ENCODE data around the gene EIF4E3.

EIF4E3 gene

DNA sequence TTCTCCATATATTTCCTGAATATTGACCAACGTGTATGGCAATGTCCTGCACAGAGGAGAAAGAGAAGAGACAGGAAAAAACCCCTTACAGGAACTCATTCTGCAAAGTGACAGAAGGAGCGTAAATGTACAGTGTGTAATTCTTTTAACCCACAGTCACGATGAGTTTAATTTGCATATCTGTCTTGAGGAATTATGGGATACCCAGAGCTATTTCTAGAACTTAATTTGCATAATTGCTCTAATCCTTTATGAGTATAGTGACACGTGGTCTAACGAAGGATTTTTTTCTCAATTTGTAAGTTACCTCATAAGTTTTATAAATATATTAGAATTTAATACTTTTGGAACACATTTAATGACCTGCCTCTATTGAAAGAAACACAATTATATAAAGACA lies 38.2 kb upstream of the EIF4E3 start (continued):
- TF ChIP-seq, protein P1, sequence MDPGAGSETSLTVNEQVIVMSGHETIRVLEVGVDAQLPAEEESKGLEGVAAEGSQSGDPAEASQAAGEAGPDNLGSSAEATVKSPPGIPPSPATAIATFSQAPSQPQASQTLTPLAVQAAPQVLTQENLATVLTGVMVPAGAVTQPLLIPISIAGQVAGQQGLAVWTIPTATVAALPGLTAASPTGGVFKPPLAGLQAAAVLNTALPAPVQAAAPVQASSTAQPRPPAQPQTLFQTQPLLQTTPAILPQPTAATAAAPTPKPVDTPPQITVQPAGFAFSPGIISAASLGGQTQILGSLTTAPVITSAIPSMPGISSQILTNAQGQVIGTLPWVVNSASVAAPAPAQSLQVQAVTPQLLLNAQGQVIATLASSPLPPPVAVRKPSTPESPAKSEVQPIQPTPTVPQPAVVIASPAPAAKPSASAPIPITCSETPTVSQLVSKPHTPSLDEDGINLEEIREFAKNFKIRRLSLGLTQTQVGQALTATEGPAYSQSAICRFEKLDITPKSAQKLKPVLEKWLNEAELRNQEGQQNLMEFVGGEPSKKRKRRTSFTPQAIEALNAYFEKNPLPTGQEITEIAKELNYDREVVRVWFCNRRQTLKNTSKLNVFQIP (CRISPR knock-in tag; IDR thresholded peaks at IDR 0.05; ENCODE audit: borderline replicate concordance, low read depth), result no peak
- TF ChIP-seq ESRRG (CRISPR knock-in tag; IDR thresholded peaks at IDR 0.05), result no peak
- no peak for TF ChIP-seq ZNF565 (CRISPR knock-in tag; conservative IDR thresholded peaks at IDR 0.05; ENCODE audit: low read depth)
- no peak for TF ChIP-seq ZFP30 (CRISPR knock-in tag; IDR thresholded peaks at IDR 0.05)

DNA sequence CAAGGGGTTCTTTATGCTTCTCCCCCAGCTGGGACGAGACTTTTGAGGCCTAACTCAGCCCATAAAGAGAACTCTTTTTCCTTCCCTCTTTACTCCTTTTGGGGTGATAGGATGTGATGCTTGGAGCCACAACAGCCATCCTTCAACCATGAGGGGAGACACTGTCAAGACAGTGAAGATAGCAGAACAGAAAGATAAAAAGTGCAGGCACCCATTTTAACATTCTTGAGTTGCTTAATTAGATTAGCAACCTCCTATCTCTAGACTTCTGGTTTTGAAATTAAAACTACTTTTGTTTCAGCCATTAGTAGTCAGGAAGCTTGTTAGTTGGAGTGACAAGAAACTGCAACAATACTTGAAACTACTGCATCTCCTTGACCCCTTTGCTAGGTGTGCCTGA lies 34.9 kb upstream of the EIF4E3 start:
- no peak for ATAC-seq
- TF ChIP-seq TCF4 (CRISPR knock-in tag; IDR thresholded peaks at IDR 0.05; ENCODE audit: borderline replicate concordance) (peak; percentile 65), ISL1 (CRISPR knock-in tag; IDR thresholded peaks at IDR 0.05) (peak; percentile 90), RARB (CRISPR knock-in tag; IDR thresholded peaks at IDR 0.05) (no peak), TOX (CRISPR knock-in tag; IDR thresholded peaks at IDR 0.05; ENCODE audit: borderline replicate concordance) (no peak), OSR1 (CRISPR knock-in tag; IDR thresholded peaks at IDR 0.05) (no peak), ZFP30 (CRISPR knock-in tag; IDR thresholded peaks at IDR 0.05) (no peak)
- TF ChIP-seq, protein P2, sequence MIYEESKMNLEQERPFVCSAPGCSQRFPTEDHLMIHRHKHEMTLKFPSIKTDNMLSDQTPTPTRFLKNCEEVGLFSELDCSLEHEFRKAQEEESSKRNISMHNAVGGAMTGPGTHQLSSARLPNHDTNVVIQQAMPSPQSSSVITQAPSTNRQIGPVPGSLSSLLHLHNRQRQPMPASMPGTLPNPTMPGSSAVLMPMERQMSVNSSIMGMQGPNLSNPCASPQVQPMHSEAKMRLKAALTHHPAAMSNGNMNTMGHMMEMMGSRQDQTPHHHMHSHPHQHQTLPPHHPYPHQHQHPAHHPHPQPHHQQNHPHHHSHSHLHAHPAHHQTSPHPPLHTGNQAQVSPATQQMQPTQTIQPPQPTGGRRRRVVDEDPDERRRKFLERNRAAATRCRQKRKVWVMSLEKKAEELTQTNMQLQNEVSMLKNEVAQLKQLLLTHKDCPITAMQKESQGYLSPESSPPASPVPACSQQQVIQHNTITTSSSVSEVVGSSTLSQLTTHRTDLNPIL (CRISPR knock-in tag; IDR thresholded peaks at IDR 0.05; ENCODE audit: low read depth), result 0 out of 2 replicates have a peak, but pooled peaks have one; percentile 51
- TF ChIP-seq, protein P3, sequence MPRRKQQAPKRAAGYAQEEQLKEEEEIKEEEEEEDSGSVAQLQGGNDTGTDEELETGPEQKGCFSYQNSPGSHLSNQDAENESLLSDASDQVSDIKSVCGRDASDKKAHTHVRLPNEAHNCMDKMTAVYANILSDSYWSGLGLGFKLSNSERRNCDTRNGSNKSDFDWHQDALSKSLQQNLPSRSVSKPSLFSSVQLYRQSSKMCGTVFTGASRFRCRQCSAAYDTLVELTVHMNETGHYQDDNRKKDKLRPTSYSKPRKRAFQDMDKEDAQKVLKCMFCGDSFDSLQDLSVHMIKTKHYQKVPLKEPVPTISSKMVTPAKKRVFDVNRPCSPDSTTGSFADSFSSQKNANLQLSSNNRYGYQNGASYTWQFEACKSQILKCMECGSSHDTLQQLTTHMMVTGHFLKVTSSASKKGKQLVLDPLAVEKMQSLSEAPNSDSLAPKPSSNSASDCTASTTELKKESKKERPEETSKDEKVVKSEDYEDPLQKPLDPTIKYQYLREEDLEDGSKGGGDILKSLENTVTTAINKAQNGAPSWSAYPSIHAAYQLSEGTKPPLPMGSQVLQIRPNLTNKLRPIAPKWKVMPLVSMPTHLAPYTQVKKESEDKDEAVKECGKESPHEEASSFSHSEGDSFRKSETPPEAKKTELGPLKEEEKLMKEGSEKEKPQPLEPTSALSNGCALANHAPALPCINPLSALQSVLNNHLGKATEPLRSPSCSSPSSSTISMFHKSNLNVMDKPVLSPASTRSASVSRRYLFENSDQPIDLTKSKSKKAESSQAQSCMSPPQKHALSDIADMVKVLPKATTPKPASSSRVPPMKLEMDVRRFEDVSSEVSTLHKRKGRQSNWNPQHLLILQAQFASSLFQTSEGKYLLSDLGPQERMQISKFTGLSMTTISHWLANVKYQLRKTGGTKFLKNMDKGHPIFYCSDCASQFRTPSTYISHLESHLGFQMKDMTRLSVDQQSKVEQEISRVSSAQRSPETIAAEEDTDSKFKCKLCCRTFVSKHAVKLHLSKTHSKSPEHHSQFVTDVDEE (CRISPR knock-in tag; IDR thresholded peaks at IDR 0.05), result peak; percentile 65; the same call in 1 of the 2 replicates
- TF ChIP-seq, protein P4, sequence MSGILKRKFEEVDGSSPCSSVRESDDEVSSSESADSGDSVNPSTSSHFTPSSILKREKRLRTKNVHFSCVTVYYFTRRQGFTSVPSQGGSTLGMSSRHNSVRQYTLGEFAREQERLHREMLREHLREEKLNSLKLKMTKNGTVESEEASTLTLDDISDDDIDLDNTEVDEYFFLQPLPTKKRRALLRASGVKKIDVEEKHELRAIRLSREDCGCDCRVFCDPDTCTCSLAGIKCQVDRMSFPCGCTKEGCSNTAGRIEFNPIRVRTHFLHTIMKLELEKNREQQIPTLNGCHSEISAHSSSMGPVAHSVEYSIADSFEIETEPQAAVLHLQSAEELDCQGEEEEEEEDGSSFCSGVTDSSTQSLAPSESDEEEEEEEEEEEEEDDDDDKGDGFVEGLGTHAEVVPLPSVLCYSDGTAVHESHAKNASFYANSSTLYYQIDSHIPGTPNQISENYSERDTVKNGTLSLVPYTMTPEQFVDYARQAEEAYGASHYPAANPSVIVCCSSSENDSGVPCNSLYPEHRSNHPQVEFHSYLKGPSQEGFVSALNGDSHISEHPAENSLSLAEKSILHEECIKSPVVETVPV (CRISPR knock-in tag; IDR thresholded peaks at IDR 0.05), result no peak
- TF ChIP-seq, protein P5, sequence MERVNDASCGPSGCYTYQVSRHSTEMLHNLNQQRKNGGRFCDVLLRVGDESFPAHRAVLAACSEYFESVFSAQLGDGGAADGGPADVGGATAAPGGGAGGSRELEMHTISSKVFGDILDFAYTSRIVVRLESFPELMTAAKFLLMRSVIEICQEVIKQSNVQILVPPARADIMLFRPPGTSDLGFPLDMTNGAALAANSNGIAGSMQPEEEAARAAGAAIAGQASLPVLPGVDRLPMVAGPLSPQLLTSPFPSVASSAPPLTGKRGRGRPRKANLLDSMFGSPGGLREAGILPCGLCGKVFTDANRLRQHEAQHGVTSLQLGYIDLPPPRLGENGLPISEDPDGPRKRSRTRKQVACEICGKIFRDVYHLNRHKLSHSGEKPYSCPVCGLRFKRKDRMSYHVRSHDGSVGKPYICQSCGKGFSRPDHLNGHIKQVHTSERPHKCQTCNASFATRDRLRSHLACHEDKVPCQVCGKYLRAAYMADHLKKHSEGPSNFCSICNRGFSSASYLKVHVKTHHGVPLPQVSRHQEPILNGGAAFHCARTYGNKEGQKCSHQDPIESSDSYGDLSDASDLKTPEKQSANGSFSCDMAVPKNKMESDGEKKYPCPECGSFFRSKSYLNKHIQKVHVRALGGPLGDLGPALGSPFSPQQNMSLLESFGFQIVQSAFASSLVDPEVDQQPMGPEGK (CRISPR knock-in tag; IDR thresholded peaks at IDR 0.05; ENCODE audit: borderline replicate concordance), result no peak

DNA sequence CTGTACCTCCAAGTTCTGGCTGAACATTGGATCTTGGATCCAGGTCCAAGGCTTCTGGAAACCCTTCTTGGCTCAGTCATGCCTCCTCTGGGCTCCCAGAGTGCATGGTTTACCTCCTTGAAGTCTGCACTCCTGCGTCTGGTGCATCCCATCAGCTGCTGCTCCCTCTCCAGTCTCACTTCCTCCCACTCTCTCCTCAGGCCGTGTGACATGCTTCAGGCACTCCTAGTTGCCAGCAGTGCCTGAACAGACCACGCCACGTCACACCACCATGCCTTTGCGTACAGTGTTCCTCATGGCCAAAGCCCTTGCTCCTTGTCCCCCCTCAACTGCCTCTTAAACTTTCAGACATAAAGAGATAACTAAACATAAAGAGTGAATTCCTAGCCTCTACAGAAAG lies 34.2 kb upstream of the EIF4E3 start:
- no peak for ATAC-seq
- TF ChIP-seq, protein P1 (CRISPR knock-in tag; IDR thresholded peaks at IDR 0.05; ENCODE audit: borderline replicate concordance, low read depth), result no peak
- TF ChIP-seq TCF4 (CRISPR knock-in tag; IDR thresholded peaks at IDR 0.05; ENCODE audit: borderline replicate concordance) (no peak), PPARA (CRISPR knock-in tag; IDR thresholded peaks at IDR 0.05; ENCODE audit: borderline replicate concordance) (no peak), SNAI2 (CRISPR knock-in tag; IDR thresholded peaks at IDR 0.05) (no peak)
- TF ChIP-seq, protein P5 (CRISPR knock-in tag; IDR thresholded peaks at IDR 0.05; ENCODE audit: borderline replicate concordance), result no peak
- TF ChIP-seq, protein P4 (CRISPR knock-in tag; IDR thresholded peaks at IDR 0.05), result no peak
- TF ChIP-seq, protein P3 (CRISPR knock-in tag; IDR thresholded peaks at IDR 0.05), result no peak
